Stimulated activated CD4-positive, alpha-beta T cell treated with anti-CD3 and anti-CD28 coated beads, TNF-alpha, amount 100 ng/mL, for 1 hour (primary cell): ENCODE measurements around the gene POU6F2.
"Not testable (repeated sequence)": the region's sequence is repeated elsewhere in the genome, so short reads cannot be mapped to it uniquely, and the experiment has no call there.

Source experiments
- DNase-seq, 3 donors: peaks; one replicate each; pipeline ENCODE4 v3.0.0-alpha.2; 2020; ENCODE audit warnings: low read depth in 3 of 3, low spot score in 1 of 3

Gene POU6F2, protein sequence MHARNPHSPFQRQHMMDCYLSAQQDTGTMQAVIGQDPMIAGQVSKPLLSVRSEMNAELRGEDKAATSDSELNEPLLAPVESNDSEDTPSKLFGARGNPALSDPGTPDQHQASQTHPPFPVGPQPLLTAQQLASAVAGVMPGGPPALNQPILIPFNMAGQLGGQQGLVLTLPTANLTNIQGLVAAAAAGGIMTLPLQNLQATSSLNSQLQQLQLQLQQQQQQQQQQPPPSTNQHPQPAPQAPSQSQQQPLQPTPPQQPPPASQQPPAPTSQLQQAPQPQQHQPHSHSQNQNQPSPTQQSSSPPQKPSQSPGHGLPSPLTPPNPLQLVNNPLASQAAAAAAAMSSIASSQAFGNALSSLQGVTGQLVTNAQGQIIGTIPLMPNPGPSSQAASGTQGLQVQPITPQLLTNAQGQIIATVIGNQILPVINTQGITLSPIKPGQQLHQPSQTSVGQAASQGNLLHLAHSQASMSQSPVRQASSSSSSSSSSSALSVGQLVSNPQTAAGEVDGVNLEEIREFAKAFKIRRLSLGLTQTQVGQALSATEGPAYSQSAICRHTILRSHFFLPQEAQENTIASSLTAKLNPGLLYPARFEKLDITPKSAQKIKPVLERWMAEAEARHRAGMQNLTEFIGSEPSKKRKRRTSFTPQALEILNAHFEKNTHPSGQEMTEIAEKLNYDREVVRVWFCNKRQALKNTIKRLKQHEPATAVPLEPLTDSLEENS

DNA sequence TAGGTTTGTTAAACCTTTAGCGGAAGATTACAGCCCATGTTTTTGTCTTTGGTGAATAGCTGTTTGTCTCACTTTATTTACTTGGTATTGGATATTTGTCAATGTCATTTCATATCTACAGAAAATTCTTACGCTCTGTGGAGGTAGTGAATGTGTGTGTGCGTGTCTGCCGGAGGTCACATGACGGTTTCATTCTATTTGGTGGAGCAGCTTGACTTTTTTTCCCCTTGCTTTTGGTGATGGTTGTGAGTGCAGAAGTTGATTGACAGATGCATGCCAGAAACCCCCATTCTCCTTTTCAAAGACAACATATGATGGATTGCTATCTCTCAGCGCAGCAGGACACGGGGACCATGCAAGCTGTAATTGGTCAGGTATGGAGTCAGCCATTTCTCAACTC lies at the start of gene POU6F2:
Gene POU6F2 (plus strand): TSS at position 225 of the 400 bp plus-strand sequence. CDS start 45 bp downstream, at position 270.
- no peak for DNase-seq

DNA sequence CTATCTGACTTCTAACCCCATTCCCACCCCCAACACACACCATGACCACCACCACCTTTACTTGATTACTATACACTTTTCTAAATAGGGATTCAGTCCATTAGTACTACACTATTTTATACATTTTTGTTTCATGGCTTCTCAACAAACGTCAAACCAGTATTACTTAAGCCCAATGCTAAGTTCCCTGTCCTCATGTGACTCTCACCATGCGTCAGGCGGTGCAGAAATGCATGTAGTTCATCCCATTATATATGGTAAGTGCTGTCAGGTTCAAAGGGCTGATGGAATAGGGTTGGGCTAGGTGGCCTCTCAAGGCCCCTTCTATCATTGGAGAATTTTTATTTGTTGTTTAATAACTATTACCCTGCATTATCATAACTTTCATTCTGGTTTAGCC lies 49.2 kb upstream of the POU6F2 start:
- DNase-seq, result no peak

DNA sequence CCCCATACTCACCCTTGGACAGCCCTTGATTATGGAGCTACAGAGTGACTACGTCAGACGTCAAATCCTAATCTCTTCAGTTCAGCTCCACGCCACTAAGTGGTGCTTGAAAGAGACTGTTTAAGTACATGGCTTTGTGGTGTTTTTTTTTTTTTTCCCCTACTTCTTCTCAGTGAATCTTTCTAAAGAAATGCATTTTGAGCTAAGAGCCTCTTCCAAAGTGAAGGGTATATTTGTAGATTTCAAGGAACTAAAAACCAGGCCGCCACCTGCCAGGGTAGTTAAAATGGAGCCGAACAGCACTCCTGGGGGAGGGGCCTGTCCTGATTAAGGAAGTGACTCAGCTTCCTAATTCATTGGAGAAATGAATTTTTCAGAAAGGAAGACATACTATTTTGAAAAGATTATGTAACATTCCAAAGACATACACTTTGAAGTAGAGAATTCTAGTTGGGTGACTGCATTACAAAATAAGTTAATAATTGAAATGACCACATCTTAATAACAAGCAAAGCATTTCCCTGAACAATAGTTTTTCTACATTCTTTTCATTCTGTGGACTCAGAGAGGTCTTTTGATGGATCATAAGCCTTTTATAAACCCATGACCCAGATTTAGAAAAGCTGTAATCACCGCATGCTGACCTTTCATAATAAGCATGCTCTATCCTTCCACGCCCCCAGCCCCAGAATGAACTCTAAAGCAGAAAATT lies 48.1 kb upstream of the POU6F2 start:
- no peak for DNase-seq

DNA sequence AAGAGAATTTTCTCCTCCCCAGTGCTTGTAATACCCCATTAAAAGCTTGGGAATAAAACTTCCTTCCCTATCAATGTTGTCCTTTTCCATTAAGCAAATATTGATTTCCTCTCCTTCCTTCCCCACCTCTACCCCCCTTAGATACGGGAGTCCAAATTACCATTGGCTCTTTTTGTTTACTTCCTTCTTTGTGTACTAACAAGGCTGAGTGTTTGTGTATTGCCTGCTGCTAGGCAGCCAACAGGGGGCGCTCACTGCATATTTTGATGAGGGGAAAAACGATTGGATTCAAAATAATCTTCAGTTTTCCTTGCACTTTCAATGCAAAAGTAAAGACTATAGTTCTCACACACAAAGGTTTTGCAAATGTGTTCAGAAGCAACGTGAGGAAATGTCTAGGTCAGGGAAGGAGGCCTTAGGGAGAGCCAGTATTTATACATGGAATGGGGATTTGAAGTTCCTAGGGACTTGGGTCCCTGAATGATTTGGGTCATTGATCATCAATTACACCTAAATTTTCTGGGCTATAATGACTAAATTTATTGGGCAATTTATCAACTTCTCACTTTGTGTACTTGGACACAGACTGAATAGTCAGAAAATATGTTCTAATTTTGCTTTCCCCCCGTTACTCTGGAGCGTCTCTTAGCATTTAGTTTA lies 45.1 kb upstream of the POU6F2 start:
- peak in 1 of 3 donors; percentile 22 for DNase-seq

DNA sequence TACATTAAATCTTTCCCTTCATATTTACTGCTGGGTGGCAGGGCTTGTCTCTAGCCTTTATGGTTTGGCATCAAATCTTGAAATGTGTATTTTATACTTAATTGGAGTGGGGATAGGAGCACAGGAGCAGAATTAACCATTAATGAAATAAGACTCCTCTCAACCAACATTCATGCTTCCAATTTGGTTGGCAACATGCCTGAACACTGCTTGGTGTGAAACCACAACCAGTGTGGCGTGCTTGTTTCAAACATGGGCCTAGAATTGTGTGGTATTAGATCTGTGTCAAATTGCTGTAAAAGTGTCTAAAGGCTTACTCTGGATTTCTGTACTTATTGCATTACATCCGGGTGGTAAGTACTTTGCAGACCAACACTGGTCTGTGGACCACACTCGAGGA lies 43.7 kb upstream of the POU6F2 start:
- DNase-seq, result no peak

DNA sequence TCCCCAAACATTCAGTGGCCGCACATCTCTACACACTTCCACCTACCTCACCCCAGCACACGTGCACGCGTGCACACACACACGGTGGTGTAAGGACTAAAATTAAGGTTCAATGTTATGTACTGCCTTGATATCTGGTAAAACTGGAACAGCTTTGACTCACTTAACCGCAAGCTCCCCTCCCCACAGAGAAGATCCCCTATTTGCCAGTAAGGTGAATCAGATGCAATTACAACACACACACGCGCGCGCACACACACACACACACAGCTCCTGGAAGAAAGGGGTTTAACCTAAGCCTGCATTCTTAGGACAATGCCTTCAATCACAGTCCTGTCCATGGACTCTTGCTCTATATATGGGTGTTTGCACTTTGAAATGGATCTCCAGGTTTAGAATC lies 43.2 kb upstream of the POU6F2 start:
- DNase-seq, result no peak

DNA sequence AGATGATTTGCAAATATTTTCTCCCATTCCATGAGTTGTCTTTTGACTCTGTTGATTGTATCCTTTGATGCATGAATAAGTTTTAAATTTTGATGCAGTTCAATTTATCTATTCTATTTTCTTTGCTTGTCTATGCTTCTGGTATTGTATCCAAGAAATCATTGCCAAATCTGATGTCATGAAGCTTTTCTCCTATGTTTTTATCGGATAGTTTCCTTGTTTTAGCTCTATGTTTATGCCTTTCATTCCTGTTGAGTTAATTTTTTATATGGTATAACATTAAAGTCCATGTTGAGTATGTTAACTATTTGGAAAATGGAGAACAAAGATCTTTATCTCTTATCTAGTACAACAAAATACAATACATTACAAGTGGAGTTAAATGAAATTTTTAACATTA lies 41.1 kb upstream of the POU6F2 start:
- no peak for DNase-seq

DNA sequence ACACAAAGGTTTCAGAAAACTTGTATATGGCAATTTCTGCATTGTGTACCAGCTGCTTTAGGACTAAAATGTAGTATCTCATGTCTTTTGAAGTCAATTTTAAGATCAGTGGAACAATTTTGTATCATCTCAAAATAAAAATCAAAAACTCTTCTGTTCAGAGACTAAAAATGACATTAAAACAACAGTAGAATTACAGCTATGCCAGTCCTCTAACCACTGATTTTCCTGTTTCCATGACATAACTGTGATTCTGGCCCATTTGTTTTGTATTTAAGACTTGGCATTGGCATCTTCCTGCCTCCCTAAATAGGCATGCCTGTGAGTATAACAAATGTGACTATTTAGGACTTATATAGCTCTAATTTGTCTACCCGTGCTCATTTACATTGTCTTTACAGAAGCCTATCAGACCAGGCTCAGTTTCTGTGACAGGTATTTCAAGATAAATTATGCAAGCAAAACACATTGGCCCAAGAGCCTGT lies 39.7 kb upstream of the POU6F2 start:
- DNase-seq, result no peak

DNA sequence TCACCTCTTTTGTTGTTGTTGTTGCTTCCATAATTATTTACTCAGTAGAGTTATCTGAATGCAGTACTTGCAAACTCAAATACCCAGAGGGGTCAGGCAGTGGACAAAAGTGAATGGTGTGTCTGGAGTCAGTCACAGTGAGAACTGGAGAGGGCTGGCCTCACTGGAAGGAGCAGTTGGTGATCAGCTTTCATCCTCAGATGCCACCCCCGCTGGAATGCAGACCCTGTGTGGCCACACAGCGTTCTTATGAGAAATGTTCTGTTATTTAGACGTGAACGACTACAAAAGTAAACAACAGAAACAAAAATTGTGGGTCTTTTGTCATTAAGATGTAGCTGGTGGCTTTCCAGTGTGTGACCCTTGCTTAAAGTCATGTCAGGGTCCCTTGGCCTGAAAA lies 39.1 kb upstream of the POU6F2 start:
- no peak for DNase-seq

DNA sequence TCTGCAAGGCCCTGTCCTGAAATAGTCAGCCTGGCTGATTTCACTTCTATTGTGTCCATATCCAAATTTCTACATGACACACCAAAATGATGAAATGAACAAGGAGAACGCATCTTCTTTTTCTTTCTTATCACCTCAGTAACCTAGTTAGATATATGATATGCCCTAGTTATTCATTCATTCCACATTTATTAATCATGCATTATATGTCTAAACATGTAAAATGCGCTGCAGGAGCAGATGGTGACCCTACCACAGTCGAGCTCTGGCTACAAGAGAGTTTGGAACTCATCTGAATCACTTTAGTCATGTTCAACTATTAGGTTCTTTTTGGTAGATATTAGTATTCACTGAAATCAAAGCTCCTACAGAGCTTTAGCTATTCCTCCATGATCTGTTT lies 36.9 kb upstream of the POU6F2 start:
- no peak for DNase-seq

DNA sequence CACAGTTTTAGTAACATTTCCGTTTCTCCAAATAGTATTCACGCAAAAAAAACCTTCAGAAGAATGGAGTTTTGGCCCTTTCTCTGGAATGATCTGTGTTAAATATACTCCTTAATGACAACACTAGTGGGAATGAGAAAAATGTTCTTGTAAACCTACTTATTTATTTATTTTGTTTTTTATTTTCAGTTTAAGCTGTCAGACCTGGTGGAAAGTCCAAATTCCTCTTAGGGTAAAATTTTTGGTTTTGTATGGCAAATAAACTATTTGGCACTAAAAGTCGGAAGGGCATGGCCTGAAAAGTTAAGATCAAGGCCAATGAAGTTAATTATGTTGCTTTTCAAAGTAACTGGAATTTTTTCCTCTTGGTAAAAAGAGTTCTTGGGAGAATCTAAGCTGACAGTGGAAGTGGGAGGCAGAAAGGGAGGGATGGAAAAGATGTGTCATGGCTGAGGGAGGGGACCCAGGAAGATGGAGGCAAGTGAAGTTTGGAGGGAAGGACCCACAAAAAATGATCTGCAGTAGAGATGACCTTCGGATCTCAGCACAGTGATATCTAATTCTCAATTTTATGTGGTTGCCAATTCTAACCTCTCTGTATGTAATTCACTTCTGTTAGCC lies 35.2 kb upstream of the POU6F2 start:
- DNase-seq, result no peak

DNA sequence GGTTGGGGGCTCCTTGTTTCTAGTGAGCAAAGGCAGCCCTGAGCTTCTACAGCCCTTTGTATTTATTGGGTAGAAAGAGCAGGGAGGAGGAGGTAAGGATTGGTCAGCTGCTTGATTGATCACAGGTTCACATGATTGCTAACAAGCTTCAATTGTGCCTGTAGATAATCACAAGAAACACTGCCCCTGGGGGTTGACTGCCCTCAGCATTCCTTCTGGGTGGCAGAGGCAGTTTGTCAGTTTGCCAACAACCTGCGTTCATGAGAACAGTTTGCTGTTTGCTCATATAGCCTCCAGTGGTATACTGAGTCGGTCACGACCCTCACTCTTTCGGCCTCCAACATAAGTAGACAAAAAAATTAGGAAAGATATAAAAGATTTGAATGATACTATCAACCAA lies 30.2 kb upstream of the POU6F2 start:
- not testable (repeated sequence) for DNase-seq

DNA sequence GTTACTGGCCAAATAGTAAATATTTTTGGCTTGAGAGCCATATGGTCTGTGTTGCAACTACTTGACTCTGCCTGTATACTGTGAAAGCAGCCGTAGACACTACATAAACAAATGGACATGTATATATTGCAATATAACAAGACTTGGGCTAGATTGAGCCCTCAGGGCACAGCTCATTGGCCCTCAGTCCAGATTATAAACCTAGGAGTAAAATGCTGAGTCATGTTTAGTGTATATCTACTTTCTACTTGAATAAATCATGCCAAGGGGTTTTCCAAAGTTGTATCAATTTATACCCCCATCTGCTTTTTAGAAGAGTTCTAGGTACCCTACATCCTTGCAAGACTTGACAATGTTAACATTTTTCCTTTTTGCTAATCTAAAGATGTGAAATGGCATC lies 27.4 kb upstream of the POU6F2 start:
- no peak for DNase-seq

DNA sequence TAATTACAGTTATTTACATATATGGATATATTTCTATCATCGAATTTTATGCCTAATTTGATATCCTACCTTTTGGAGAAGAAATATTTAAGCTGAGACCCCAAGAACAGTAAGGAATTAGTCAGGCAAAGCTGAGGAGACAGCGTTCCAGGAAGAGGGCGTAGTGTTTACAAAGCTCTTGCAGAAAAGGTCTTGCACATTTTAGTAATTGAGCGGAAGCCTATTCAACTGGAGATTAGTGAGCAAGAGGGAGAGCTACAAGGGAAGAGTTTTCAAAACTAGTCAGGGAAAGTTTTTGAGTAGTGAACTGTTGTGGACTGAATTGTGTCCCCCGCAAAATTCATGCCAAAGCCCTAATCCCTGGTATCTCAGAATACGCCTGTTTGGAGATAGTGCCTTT lies 26.5 kb upstream of the POU6F2 start:
- no peak for DNase-seq

DNA sequence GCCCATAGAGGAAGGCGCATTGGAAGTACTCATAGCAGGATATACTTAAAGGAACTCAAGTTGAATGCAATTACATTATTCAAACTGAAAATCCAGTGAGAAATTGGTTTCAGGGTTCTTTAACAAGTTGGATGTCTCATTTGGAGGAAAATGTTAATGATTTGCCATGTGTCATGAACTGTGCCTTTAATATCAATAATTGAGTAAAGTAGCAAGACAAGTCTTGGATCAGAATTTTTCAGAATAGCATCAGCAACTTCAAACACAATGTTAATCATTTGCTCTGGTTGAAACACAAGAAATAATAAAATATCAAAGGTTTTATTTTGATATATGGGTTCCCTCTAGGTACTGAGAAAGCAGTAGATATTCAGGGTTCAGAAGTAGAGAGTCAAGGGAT lies 24.5 kb upstream of the POU6F2 start:
- DNase-seq, result no peak

DNA sequence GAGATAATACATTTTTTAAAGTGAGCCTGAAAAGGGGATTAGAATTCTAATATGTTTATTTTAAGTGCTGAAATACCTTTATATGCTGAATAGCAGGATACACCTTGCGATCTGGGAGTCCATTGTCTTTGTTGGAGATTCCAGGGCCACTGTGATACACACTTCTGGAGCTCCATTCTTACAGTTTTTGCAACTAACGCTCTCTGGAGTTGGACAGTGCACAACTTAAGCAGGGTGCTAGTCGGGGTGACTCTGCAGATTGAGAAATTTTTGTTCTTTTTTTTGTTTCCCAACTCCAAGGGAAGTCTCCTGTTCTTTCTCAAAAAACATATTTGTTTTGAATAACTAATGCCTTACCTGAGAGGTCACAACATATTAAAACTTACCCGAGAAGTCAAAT lies 23.7 kb upstream of the POU6F2 start:
- no peak for DNase-seq

DNA sequence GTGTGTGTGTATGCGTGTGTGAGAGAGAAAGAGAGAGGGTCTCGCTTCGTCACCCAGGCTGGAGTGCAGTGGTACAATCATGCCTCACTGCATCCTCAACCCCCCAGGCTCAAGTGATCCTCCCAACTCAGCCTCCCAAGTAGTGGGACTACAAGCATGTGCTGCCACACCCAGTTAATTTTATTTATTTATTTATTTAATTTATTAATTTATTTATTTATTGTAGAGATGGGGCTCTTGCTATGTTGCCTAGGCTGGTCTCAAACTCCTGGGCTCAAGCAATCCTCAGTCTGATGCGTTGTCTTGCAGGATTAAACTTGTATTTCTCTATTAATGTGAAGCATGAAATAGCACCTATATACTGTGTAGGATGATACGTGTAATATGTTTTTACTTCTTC lies 21.8 kb upstream of the POU6F2 start:
- DNase-seq, result no peak

DNA sequence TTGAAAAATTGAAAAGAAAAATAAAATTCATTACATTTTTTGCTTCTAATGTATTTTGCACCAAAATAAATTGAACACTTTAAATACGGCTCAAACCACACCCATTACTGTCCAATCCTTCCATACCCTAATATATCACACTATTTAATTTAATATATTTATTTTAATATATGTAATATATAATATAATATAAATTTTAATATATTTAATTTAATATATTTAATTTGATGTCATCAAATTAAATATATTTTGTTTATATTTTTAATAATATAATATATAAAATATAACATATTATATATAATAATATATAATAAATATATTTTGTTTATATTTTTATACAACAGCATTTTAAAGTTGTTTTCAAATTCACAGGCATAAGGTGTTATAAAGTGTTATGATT lies 15.7 kb upstream of the POU6F2 start:
- no peak for DNase-seq

DNA sequence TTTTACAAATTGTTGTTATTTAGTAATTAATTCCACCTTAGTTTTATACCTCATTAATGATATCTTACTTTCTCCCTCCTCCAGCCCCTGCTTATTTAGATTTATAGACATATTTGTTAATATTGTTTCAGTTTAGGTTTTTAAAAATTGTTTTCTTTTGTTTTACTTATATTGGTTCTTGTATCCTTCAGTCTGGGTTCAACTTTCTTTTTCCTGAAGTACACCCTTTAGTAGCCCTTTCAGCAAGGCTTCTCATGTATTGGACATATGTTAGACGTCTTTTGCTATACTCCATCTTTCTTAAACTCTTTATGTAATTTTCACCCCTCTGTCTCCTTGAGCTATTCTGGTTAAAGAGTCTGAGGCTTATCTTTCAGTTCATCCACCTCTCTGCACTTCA lies 12.8 kb upstream of the POU6F2 start:
- DNase-seq, result no peak

DNA sequence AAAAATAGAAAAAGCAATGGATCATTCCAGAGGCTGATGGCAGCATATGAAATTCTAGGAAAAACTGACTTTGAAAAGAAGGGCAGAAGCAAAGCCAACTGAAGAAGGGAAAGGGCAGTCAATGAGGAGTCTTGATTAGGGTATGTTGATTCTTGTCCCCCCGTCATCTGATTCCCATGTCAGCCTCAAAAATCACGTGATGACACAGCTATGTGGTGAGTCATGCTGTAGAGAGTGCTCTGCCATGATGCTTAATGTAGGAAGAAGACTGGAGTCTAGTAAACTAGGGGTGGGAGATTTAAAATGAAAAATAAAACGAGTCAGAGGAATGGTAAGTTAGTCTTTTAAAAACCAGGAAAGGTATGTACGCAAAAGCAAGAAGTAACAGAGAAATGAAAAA lies 3.9 kb upstream of the POU6F2 start:
- no peak for DNase-seq

DNA sequence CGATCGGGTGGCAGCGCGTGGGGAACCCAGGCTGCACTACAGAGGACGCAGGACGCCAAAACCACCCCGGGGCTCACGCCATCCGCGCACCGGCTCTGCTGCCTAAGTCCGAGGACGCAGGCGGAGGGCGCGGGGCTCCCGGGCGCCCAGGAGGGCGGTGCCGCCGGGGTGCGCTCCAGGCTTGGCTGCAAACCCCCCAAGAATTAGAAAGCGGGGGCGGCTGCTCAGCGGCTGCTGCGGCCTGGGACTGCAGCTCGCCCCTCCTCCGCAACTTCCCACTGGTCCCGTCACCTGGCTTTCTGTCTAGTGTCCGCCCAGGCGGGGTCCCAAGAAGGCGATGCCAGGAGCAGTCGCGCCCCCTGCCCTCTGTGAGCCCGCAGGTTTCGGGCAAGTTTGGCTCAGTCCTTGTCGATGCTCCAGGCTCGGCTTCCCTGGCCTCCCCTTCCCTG lies 1.7 kb upstream of the POU6F2 start:
- DNase-seq, result no peak
